ENCODE results near the gene SELENOW.
"Not testable (repeated sequence)": the region's sequence is repeated elsewhere in the genome, so short reads cannot be mapped to it uniquely, and the experiment has no call there.

Gene SELENOW

GRCh38 chr19:47756627-47756929, 21.9 kb upstream of the SELENOW start:
- H3K4me3 ChIP-seq (ENCODE audit: low read depth, low read length): no peak overlapping the region

- no peak overlapping the region for H3K4me3 ChIP-seq (ENCODE audit: low read depth, low read length)
These were observed 21.4 kb upstream of the SELENOW start for GRCh38 chr19:47756953-47757608.

GRCh38 chr19:47757617-47758442, 20.7 kb upstream of the SELENOW start:
- no peak overlapping the region for H3K4me3 ChIP-seq (ENCODE audit: low read depth, low read length)

GRCh38 chr19:47758443-47758804, 20.1 kb upstream of the SELENOW start:
- H3K4me3 ChIP-seq (ENCODE audit: low read depth, low read length): no peak overlapping the region

- H3K4me3 ChIP-seq (ENCODE audit: low read depth, low read length): no peak overlapping the region
These were observed 17.9 kb upstream of the SELENOW start for GRCh38 chr19:47760632-47760999.

GRCh38 chr19:47761566-47761965, 16.9 kb upstream of the SELENOW start:
- no peak overlapping the region for H3K4me3 ChIP-seq (ENCODE audit: low read depth, low read length)

GRCh38 chr19:47762151-47762550, 16.4 kb upstream of the SELENOW start:
- H3K4me3 ChIP-seq (ENCODE audit: low read depth, low read length): no peak overlapping the region

- H3K4me3 ChIP-seq (ENCODE audit: low read depth, low read length): no peak overlapping the region
These were observed 15.7 kb upstream of the SELENOW start for GRCh38 chr19:47762615-47763308.

- not testable (repeated sequence) for H3K4me3 ChIP-seq (ENCODE audit: low read depth, low read length)
These were observed 13.8 kb upstream of the SELENOW start for GRCh38 chr19:47764705-47765104.

GRCh38 chr19:47765523-47766358, 12.8 kb upstream of the SELENOW start:
- H3K4me3 ChIP-seq (ENCODE audit: low read depth, low read length): no peak overlapping the region

GRCh38 chr19:47766359-47766620, 12.2 kb upstream of the SELENOW start:
- H3K4me3 ChIP-seq (ENCODE audit: low read depth, low read length): no peak overlapping the region

- no peak overlapping the region for H3K4me3 ChIP-seq (ENCODE audit: low read depth, low read length)
These were observed 11.8 kb upstream of the SELENOW start for GRCh38 chr19:47766670-47767069.

- H3K4me3 ChIP-seq (ENCODE audit: low read depth, low read length): no peak overlapping the region
These were observed 11.2 kb upstream of the SELENOW start for GRCh38 chr19:47767349-47767748.

- no peak overlapping the region for H3K4me3 ChIP-seq (ENCODE audit: low read depth, low read length)
These were observed 9.9 kb upstream of the SELENOW start for GRCh38 chr19:47768604-47769003.

GRCh38 chr19:47769534-47769933, 9.0 kb upstream of the SELENOW start:
- no peak overlapping the region for H3K4me3 ChIP-seq (ENCODE audit: low read depth, low read length)

- not testable (repeated sequence) for H3K4me3 ChIP-seq (ENCODE audit: low read depth, low read length)
These were observed 7.2 kb upstream of the SELENOW start for GRCh38 chr19:47771291-47771690.

GRCh38 chr19:47776568-47776967, 1.9 kb upstream of the SELENOW start:
- H3K4me3 ChIP-seq (ENCODE audit: low read depth, low read length): no peak overlapping the region

- H3K4me3 ChIP-seq (ENCODE audit: low read depth, low read length): peak overlapping the region; percentile 79
These were observed 1.1 kb upstream of the SELENOW start for GRCh38 chr19:47777245-47778048.

GRCh38 chr19:47778954-47779351, 450 bp downstream of the SELENOW start:
- H3K4me3 ChIP-seq (ENCODE audit: low read depth, low read length): peak overlapping the region; percentile 79

- H3K4me3 ChIP-seq (ENCODE audit: low read depth, low read length): peak overlapping the region; percentile 79
These were observed 1.2 kb downstream of the SELENOW start for GRCh38 chr19:47779524-47780214.

Data from iPS-11a (cell line).